Subcutaneous adipose tissue (tissue), 4 donors: Measurements from ENCODE around the gene DNMT3A. TPM values are rescaled to one million over a fixed set of nuclear protein-coding genes. Genes with fewer than 3 reads are reported as not detected.

Experiments
- total RNA-seq, 4 donors: library from RNA; depleted of rRNA; stranded (reverse); fragments of >200 nt; gene quantifications; one replicate each; pipeline ENCODE4 v1.1.0, GENCODE V29; 2016
- TF ChIP-seq, protein P1 (sequence below): fragments of 450-650 bp; IDR thresholded peaks from one replicate; pipeline ENCODE4 v1.5.1; 2016; ENCODE audit warnings: low read depth, mild to moderate bottlenecking, control low read depth, antibody characterized with exemption, moderate library complexity

Gene DNMT3A
- total RNA-seq, 4 donors from 2014 or later: 8.3 to 10.7 (median 10.0) TPM

DNA sequence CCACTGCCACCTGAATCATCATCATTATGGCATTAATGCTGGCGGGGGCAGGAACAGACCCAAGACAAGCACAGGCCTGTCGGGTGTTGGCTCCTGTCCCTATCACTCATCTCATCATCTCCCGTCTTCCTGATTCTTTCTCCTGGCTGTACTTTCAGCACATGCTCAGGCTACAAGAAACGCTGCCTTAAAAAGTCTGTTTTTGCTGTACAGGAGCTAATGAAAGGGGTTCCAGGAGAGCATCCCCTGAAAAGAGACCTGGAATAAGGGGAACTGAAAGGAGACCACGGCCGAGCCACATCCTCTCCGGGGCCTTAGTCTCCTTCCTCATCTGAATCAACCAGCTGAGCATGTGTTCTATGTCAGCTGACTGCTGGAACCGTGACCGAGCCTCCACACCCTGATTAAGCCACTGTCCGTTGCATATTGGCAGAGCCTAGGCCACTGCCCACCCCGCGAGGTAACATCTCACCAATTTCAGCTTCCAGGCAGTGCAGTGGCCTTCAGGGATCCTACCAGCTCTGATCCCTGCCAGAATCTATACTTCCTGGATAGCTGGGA lies 62.6 kb downstream of the DNMT3A start:
- TF ChIP-seq, protein P1, sequence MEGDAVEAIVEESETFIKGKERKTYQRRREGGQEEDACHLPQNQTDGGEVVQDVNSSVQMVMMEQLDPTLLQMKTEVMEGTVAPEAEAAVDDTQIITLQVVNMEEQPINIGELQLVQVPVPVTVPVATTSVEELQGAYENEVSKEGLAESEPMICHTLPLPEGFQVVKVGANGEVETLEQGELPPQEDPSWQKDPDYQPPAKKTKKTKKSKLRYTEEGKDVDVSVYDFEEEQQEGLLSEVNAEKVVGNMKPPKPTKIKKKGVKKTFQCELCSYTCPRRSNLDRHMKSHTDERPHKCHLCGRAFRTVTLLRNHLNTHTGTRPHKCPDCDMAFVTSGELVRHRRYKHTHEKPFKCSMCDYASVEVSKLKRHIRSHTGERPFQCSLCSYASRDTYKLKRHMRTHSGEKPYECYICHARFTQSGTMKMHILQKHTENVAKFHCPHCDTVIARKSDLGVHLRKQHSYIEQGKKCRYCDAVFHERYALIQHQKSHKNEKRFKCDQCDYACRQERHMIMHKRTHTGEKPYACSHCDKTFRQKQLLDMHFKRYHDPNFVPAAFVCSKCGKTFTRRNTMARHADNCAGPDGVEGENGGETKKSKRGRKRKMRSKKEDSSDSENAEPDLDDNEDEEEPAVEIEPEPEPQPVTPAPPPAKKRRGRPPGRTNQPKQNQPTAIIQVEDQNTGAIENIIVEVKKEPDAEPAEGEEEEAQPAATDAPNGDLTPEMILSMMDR: no peak

DNA sequence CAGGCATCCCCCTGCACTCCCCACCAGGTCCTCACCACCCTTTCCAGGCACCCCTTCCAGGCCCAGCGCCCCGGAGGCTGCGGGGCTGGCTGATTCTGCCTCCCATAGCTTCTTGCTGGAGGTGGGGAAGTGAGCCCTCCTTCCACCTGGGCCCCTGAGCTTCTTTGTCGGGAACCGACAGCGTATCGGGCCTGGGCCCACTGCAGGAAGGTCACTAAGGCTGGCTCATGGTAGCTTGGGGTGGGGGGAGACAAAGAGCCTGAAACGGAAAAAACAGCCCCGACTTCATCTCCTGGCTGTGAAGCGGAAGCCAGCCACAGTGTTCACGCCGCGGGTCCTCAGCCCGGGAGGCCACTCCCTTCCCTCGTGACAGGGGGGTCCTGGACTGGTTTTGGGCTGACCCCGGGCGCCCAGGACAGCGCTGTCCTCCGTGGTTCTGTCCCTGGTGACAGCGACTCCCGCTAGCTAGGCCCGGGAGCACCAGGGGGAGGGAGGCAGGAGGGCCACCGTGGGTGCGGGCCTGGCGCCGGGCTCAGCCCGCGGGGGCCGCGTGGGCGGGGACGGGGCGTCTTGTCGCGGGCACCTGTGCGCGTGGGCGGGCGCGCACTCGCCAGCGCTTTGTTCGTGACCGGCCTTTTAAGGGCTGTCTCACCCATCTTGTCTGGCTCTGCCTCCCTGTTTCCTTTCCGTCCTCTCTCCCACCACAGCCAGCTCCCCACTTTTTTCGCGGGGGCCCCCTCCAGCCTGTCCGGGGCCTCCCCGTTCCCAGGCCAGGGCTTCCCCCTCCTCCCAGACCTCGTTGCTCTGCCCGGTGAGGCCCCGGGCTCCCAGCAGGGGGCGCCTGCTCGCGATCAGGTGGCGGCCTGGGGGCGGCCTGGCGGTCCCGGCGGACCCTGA lies 64.9 kb downstream of the DNMT3A start:
- TF ChIP-seq, protein P1: no peak

DNA sequence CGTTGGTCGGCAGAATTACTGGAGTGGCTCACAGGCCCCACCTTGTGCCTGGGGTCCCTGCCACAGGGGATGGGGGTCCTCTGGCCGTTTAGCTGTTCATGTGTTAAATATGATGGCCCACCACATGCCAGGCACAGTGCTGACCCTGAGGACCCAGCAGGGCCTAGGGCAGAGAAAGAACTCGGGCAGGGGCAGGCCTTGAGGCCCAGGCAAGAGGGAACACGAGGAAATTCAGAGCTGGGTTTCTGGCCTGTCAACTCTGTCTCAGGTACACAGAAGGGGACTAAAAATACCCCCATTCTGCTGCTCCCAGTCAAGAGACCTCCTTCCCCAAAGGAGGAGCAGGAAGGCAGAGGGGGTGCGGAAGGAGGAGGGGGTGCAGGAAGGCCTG lies 66.2 kb downstream of the DNMT3A start:
- TF ChIP-seq, protein P1: no peak

DNA sequence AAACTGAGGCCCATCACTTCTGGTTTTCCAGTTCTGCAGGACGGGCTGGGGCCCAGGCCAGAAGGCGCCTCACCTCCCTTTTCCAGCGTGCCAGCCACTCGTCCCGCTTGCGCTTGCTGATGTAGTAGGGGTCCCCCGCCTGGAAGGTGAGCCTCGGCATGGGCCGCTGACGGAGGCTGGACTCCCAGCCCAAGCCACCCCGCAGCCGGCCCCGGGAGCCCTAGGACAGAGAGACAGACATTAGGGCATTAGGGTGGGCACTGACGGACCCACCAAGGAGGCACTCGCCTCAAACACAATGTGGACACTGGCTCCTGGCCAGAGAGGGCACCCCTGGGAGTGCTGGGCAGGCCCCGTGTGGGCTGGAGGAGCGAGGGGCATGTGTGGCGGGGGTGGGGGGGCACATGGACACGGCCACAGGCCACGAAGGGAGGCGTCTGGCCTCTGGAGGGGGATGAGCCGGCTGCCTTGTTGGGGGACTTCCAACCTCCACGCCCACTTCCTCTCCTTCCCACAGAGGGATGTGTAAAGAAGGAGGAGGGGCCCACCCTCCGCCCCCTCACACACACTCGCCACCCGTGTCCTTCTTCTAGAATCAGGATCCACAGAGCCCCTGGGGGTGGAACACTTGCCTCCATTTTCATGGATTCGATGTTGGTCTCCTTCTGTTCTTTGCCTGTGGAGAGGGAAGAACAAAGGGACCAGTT lies 66.7 kb downstream of the DNMT3A start:
- TF ChIP-seq, protein P1: no peak

DNA sequence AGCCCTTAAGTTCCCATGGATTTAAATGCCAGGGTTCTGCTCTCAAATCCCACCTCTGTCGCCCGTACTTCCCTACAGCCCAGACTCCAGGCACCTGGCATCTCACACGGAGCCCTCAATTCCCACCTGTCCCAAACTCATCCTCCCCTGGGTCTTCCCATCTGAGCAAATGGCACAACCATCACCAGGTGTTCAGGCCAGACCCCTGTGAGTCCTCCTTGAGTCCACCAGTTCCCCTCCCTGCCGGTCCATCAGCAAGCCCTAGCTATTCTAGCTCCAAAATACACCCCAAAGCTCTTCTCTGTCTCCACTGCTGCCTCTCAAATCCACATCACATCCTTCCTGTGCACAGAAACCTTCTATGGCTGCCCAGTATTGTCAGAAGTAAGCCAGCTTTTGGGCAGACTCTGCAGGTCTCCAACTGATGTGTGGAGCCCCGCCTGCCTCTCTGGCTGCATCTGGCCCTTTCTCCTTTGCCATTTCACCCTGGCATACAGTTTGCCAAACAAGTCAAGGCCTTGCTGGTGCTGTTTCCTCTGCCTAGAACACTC lies 67.7 kb downstream of the DNMT3A start:
- TF ChIP-seq, protein P1: no peak

DNA sequence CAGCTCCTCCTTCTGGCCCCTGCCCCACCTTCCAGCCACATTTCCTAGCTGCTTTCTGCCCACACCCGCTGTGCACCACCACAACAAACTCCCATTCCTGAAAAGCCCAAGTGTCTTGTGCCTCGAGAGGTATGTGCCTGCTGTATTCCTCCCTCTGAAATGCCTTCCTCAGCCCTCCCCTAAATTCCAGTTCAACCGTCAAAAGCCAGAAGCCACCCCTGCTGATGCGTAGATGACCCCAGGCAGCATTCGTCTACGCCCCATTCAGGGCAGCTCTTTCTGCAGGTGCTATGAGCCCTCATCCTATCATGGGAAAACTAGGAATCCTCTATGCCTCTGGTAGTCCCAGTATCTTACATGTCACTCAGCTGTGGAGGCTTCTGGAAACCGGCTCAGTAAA lies 71.7 kb downstream of the DNMT3A start:
- TF ChIP-seq, protein P1: no peak

DNA sequence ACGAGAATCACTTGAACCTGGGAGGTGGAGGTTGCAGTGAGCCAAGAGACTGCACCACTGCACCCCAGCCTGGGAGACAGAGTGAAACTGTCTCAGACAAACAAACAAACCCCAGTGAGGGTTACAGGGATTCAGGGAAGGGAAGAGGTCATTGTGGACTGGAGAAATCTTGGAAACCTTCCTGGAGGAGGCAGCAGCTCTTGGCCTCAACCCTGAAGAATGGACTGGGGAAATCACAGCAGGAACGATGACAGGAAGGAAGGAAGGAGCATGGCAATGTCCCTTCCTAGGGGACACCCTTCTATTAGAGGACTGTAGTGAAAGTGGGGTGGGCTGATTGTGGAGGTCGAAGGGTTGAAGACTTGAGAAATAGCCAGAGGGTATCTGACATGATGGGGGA lies 72.5 kb downstream of the DNMT3A start:
- TF ChIP-seq, protein P1: no peak
